ENCODE data around the gene GYS1.

- no peak for TF ChIP-seq CTCF (IDR thresholded peaks at IDR 0.05; ENCODE audit: low read depth, low read length)
- TF ChIP-seq EZH2phosphoT487 (IDR thresholded peaks at IDR 0.05; ENCODE audit: low read depth), result no peak
Observed at GRCh38 chr19:48969276-48970138, 23.6 kb downstream of the GYS1 start.
